Vagina (tissue), 2 donors: Measurements from ENCODE around the gene POLA2.

Source experiments
- POLR2AphosphoS5 ChIP-seq, 2 donors: sonication (generic); formaldehyde crosslinking; IDR thresholded peaks; one replicate each; pipeline ENCODE4 v1.9.0; 2017; ENCODE audit warnings: antibody characterized with exemption in 2 of 2, mild to moderate bottlenecking in 2 of 2, low read depth in 1 of 2; ENCODE audit not compliant: insufficient read depth in 1 of 2
- TF ChIP-seq, protein P1 (sequence below), 3 experiments: fragments of 450-650 bp in 2 of 3; fragments of 200-600 bp in 1 of 3; sonication (generic) in 1 of 3; IDR thresholded peaks; one replicate each; pipeline ENCODE4 v1.5.1; 2017 to 2019; ENCODE audit warnings: antibody characterized with exemption in 3 of 3, mild to moderate bottlenecking in 2 of 3, moderate library complexity in 2 of 3

DNA sequence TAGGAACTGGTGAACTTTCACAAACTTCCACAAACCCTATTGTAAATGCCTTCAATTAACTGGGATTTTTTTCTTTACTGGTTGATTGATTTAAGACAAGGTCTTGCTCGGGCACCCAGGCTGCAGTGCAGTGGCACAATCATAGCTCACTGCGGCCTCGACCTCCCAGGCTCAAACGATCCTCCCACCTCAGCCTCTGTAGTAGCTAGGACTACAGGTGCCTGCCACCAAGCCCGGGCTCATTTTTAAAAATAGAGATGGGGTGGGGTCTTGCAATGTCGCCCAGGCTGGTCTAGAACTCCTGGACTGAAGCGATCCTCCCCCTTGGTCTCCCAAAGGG is 35.7 kb upstream of the POLA2 start:
- TF ChIP-seq, protein P1, sequence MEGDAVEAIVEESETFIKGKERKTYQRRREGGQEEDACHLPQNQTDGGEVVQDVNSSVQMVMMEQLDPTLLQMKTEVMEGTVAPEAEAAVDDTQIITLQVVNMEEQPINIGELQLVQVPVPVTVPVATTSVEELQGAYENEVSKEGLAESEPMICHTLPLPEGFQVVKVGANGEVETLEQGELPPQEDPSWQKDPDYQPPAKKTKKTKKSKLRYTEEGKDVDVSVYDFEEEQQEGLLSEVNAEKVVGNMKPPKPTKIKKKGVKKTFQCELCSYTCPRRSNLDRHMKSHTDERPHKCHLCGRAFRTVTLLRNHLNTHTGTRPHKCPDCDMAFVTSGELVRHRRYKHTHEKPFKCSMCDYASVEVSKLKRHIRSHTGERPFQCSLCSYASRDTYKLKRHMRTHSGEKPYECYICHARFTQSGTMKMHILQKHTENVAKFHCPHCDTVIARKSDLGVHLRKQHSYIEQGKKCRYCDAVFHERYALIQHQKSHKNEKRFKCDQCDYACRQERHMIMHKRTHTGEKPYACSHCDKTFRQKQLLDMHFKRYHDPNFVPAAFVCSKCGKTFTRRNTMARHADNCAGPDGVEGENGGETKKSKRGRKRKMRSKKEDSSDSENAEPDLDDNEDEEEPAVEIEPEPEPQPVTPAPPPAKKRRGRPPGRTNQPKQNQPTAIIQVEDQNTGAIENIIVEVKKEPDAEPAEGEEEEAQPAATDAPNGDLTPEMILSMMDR (IDR thresholded peaks at IDR 0.05), result no peak
- no peak for TF ChIP-seq POLR2AphosphoS5 (IDR thresholded peaks at IDR 0.05; ENCODE audit: insufficient read depth in 1 of 2, low read depth in 1 of 2)
